ENCODE results near the gene DLG4.

DLG4 gene

DNA sequence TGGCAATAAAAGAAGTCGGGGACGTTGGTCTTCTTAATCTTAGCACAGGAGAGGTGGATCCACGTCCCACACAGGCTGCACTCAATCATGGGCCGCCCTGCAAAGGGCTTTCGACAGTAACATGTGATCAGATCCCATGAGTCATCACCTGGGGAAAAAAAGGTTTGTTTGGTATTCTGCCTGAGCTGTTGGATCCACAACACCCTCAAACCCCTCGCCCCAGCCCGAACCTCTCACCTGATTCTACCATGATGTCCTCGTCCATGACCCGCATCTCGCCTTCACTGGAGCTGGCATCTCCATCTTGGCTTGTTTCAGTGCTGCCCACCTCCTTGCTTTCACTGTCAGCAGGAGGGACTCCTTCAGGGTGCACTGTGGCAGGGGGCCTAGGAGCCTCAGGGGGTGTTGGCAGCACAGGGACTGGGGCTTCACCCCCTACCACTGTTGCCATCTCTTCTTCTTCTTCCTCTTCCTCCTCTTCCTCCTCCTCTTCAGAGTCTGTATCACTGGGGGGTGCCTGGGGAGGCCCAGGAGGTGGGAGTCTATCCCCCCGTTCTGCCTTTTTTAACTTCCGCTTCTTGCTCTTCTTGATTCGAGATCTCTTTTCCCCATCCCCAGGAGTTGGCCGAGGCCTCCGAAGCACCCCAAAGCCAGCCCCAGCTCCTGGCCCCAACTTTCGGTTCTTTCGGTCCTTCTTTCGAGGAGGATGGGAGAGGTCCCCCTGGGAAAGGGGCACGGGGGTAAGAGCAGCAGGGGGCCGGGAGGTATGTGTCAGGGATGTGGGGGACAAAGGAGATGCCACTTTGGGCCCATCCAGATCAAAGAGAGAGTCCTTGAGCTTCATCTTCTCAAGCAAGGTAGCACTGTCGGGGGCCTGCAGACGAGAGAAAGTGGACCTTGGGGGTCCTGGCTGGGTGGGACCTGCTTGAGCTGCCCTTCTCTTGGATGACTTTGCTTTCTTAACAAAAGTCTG lies 16.3 kb upstream of the DLG4 start:
- intact Hi-C loops (cut with DNase I): no loop called here
- peak in 3 of 10 donors; percentile 60 to 78 (median 62) for DNase-seq

DNA sequence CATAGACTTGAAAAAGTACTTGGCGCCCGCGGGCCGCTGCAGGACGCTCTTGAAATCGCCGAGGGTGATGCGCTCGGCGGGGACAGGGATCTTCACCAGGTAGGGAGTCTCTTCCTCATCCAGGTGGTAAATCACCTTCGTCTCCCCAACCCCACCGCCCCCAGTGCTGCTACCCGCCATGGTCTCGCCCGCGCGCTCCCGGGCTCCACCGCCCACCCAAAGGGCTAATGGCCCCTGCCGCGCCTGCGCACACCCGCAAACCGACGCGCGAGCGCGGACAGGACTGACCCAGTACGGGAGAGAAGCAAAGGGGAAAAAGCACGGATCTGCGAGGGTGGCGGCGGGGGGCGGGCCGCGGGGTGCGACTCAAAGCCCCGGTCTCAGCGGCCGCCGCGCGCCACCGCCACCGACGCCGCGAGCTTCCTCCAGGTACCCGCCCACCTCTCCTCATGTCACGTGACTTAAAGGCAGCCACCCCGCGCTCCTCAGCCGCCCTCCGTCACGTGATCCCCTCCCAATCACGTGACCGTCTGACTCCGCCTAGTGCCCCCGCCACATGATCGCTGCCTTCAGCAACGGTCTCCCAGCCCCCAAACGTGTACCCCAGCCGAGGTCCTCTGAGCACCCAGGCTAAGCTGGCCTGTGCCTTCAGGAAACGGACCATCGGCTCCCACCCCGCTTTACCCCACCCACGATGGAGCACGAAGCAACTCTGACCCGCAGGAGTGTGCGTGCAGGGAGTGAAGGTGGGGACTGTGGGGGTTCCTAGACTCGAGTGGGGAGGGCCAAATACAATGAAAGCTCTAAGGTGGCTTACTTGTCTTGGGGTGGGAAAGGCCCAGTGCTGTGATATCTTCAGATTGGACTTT lies 14.7 kb upstream of the DLG4 start, which contains the start of gene DVL2:
Gene DVL2, minus strand, starts transcription at position 435 of the 869 bp plus-strand sequence. Its CDS starts 255 bp downstream, at position 180.
- peak; percentile 94 to 99 (median 96) for DNase-seq
- intact Hi-C loops (cut with DNase I): no loop called here

DNA sequence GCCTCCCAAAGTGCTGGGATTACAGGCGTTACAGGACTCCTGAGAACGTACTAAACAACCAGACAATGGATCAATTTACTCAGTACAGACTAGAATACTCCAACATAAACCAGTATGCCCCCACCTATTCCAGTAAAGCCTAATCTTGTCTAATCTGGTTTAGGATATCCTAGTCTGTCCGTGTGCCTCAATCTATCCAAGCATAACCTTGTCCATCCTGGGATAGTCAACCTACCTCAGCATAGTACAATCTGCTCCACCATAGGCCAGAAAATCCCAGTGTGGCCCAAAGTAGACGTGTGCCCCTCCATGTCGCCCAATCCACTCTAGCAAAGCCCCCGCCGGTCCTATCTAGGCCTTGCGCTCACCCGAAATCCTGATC lies 14.1 kb upstream of the DLG4 start:
- peak in 1 of 10 donors; percentile 9 for DNase-seq
- intact Hi-C loops (cut with DNase I): no loop called here

DNA sequence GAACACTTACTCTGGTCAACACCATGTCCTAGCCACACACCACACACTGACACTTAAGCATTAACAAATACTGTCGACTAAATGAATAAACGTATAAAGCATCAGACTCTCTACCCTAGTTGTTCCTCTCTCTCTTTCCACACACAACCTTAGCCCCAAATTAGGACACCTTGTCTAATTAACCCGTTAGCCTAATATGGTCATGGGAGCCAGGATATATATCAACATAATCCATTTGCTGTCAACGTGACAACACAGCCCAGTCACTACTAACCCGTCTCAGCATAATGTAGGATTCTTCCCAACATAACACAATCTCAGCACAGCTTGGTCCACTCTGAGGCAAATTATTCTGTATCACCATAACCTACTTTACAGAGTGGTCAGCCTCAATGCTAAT lies 12.5 kb upstream of the DLG4 start:
- intact Hi-C loops (cut with DNase I): no loop called here
- no peak for DNase-seq

DNA sequence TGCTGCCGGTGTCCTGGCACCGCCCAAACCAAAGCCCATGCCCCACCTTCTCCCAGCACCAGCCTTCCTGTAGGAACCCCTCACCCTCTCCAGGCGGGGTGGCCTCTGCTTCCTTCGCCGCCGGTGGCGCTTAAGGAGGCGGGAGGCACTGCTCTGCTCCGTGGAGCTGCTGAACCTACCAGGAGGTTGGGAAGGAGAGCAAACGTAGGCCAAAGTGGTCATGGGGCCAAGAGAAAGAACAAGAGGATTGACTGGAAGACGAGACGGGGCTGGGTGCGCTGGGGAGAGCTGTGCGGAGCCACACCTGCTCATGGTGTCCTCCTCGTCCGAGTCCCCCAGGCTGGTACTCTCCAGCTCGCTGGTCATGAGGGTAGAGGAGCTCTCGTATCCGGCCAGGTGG lies 9.9 kb upstream of the DLG4 start:
- DNase-seq: peak in 2 of 10 donors; percentile 6 to 70
- intact Hi-C loops (cut with DNase I): no loop called here

DNA sequence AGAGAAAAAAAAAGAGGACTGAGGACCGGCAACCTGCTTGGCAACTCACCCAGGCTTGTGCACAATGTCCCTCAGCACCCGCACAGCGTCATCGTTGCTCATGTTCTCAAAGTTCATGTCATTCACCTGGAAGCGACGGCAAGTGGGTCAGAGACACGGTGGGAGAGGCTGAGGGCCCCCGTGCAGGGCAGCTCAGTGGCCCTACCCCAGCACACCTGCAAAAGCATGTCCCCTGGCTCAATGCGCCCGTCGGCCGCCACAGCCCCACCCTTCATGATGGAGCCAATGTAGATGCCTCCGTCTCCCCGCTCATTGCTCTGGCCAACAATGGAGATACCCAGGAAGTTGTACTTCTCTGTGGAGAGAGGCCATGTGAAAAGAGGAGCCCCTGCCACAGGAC lies 9.3 kb upstream of the DLG4 start:
- DNase-seq: peak in 1 of 10 donors; percentile 52
- intact Hi-C loops (cut with DNase I): no loop called here

DNA sequence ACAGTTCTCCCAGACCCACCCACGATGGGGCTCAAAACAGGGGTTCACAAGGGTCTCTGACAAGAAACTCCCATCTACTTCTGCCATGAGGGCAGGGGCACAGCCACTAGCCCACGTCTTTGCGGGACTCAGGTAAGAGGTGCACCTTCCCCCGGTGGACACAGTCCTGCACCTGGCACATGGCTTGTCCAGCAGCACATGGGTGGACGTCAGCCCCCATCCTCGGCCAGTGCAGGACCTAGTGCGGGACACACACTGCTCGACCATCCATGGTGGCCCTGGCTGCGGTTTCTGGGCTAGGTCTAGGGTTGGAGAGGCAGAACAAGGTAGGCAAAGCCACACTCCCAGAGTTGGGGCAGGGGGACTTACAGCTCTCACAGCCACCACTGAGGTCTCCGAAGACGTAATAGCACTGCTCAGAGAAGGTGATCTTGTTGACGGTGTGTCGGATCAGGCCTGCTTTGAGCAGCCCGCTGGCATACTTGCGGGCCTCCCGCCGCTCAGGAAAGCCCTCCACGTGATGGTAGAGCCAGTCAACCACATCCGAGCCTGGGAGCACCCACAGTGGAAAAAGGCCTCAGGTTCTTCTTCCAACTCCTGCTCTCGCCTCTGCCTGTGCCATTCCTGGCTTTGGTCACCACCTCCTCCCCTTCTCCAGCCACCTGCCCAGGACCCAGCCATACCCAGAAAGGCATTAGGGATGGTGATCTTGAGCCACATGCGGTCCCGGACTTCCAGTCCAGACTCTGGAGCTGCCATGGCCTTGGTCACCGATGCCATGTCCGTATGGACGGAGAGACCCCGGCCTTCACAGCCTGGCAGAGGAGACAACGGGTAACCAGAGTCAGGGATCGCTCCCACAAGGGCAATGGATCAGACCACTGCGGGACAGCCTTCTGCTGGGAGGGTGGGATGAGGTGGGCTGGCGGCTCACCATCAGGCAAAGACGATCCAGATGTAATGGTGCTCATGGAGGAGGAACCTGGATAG lies 7.4 kb upstream of the DLG4 start:
- intact Hi-C loops (cut with DNase I): no loop called here
- DNase-seq: peak in 1 of 10 donors; percentile 84

DNA sequence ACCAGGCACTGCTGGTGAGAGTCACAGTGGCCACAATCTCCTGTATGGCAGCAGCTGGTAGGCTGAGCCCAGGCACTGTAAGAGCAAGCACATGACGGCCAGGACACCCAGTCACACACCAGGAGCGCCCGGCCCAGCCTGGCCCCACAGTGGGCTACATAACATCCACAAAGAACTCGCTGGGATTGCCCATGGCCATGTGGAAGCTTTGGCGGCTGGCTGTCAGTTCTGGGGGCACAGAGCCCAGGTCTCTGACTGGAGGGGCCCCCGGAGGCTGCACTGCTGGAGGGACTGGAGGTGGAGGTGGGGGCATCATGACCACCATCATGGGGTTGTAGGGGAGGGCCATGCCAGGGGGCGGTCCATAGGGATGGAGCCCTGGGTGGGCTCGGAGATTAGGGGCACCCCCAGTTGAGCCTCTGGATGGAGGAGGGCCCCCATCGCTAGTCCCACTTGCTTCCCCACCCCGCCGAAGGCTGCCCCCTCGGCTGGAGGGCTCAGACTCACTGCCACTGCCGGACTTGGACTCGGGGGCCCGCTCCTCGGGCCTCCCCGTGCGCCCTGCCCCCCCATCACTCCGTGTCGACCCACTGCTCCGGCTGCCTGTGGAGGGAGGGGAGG lies 6.2 kb upstream of the DLG4 start:
- peak in 1 of 10 donors; percentile 77 for DNase-seq
- intact Hi-C loops (cut with DNase I): no loop called here

DNA sequence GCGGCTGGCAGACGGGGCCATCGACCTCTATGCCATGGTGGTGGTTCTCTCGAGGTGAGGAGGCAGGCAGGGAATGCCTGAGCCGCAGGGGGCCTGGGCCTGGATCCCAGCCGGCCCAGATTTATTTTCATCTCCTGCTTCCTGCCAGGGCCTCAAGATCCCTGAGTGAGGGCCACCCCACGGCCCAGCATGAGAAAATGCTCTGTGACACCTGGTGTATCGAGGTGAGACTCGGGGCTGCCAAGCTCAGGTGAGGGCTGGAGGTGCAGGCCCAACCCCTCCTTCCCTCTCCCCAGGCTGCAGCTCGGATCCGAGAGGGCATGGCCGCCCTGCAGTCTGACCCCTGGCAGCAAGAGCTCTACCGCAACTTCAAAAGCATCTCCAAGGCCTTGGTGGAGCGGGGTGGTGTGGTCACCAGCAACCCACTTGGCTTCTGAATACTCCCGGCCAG lies 5.0 kb upstream of the DLG4 start:
- DNase-seq: peak in 3 of 10 donors; percentile 22 to 72 (median 70)
- intact Hi-C loops (cut with DNase I): no loop called here

DNA sequence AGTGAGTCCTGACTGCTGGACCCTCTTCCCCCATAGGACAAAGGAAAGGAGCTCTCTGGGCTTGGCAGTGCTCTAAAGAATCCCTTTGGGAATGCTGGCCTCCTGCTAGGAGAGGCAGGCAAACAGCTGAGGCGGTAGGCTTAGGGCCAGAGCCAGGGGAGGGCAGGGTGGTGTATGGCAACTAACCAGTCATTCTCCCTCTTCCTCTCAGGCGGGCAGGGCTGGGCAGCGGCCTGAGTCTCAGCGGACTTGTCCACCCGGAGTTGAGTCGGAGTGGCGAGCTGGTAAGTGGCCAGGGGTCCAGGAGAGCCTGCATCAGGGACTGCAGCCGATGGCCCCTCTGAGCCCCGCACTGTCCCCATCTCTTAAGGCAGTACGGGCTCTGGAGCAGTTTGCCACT lies 4.5 kb upstream of the DLG4 start:
- intact Hi-C loops (cut with DNase I): no loop called here
- DNase-seq: peak in 3 of 10 donors; percentile 24 to 80 (median 79)

DNA sequence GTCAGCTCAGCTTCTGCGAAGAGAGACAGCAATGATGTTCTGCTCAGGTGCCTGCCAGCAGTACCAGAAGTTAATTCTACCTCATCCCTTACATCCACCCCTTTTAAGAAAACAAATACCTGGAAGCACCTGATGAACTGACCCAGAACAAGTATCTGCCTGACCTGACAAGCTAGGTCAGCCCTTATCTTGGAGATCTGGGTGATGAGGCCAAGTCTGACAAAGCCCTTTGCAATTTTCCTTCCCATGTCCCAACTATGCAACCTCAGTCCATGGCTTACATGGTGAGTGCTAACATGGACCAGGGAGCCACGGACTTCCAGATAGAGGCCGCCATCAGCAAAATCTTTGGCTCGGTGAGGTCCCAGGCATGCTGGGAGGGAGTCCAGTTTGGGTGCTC lies 3.7 kb upstream of the DLG4 start:
- intact Hi-C loops (cut with DNase I): no loop called here
- no peak for DNase-seq

DNA sequence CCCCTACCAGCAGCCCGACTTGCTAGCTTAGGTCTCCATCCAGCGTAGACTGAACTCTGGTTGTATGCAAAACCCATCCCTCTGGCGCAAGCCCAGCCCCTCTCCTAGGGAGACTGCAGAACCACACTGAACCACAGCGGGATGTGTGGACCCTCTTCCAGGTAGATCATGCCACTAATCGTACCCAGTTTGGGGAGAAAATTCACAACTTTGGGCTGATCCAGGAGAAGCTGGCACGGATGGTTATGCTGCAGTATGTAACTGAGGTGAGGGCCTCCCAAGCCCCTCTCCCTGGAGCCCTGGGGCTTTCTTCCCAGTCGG lies 3.3 kb upstream of the DLG4 start:
- intact Hi-C loops (cut with DNase I): no loop called here

DNA sequence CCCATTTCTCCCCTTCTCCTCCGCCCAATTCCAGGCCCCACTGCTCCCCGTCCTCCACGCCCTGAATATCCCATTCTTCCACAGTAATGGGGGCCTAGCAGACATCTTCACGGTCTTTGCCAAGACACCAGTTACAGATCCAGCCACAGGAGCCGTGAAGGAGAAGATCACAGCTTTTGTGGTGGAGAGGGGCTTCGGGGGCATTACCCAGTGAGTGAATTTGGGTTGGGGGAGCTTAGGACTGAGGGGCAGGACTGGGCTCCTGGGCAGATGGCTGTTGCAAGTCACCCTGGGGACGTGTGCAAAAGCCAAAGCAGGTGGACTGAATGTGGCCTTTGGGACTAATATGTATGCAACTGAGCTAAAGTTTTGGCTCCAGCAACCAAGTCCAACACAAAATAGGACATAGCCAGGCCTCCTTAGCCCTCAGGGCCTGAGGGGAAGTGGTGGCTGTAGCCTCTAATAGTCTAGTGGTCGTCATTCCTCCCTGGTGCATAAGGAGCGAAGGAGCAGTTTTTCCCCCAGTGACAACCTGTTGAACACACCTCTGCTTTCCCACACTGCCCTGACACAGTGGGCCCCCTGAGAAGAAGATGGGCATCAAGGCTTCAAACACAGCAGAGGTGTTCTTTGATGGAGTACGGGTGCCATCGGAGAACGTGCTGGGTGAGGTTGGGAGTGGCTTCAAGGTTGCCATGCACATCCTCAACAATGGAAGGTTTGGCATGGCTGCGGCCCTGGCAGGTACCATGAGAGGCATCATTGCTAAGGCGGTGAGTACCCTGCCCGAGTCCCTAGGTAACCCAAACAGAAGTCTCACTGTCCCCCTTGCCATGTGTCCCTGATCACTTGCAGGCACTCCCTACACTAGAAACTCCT lies 2.7 kb upstream of the DLG4 start:
- intact Hi-C loops (cut with DNase I): no loop called here
- peak in 2 of 10 donors; percentile 20 to 70 for DNase-seq

More for the DNA sequence above, 3.3 kb upstream of the DLG4 start:
- peak in 1 of 10 donors; percentile 24 for DNase-seq

DNA sequence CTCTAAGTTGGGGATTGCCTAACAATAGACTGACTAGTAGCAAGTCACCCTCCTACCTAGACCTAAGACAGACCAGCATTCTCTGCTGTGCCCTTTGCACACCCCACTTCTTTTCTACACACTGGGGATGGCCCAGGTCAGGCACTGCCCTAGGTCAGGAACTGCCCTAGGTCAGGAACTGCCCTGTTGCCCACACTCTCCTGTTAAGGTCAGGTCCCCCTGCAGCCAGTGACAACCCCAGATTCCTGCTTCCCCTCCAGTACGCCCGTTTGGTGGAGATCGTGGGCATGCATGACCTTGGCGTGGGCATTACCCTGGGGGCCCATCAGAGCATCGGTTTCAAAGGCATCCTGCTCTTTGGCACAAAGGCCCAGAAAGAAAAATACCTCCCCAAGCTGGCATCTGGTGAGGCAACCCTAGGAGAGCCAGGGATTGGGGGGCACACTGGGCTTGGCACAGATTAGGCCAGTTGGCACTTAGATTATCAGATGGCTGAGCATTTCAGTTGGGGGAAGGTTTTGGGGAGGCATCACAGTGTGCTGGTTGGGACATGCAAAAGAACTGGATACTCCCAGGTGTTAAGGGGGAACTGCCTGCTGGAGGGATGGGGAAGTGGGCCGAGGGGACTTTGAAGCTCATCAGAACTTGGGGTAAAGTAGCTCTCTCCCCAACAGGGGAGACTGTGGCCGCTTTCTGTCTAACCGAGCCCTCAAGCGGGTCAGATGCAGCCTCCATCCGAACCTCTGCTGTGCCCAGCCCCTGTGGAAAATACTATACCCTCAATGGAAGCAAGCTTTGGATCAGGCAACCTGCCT lies 1.8 kb upstream of the DLG4 start:
- intact Hi-C loops (cut with DNase I): no loop called here
- DNase-seq: peak in 2 of 10 donors; percentile 16 to 64

DNA sequence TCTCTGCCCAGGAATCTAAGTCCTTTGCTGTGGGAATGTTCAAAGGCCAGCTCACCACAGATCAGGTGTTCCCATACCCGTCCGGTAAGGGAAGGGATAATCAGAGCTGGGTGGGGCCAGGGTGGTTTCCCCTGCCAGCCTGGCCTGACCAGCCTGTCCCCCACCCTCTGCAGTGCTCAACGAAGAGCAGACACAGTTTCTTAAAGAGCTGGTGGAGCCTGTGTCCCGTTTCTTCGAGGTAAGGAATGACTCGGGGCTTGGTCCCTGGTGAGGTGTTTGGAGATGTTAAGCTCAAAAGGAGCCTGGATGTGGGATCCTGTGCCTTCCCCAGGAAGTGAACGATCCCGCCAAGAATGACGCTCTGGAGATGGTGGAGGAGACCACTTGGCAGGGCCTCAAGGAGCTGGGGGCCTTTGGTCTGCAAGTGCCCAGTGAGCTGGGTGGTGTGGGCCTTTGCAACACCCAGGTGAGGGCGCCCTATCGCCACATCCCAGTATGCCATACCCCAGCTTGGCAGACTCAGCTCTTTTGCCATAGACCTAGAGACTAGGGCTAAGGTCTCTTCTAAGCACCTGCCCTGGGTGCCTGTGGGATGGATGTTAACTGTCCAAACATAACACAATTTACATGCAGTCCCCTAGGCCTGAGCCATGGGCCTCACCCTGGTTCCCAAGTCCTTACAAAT lies 1.1 kb upstream of the DLG4 start:
- DNase-seq: peak in 4 of 10 donors; percentile 43 to 93 (median 58)

DNA sequence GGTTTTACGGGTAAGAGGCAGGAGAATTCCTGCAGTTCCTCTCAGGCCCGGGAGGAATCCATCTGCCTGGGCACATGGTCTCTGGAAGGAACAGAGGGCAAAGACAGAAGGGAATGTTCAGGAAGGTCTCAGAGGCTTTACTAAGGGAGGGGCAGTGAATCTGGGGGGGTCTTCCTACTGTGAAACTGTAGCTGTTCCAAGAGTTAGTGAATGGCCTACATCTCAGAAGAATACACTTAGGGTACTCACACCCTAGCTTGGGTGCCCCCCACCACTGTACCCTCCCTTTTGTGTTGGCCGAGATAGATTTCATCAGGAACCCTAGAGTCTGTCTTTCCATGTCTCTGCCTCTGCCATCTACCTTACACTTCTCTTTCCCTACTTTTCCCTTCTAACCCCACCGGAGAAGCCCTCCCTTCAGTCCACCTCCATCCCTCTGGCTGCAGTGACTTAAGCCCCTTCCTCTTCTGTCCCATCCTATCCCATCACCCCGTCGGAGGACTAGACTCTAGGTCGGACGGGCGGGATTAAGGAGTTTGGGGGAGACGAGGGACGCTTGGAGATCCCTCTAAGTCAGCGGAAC lies 316 bp downstream of the DLG4 start:
- DNase-seq: peak in 1 of 10 donors; percentile 0

More for the DNA sequence above, 1.1 kb upstream of the DLG4 start:
- intact Hi-C loops (cut with DNase I): no loop called here

DNA sequence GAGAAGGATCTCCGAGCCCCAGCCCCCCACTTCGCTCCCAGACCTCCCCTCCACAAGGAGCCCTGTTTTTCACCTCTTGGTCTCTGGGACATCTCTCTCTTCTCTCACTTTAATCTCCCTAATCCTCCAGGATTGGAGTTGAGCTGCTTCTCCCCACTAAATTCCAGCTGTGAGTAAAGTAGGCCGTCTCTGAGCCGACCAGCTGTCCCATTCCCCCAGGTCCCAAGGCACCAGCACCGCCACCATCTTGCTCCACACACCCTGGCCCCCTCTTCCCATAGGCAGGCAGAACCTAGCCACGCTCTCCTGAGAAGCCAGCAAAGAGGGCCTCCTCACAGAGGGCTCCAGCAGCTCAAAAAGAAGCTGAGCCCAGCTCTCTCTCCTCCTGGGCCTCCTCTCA lies 878 bp downstream of the DLG4 start:
- peak in 1 of 10 donors; percentile 13 for DNase-seq
- intact Hi-C loops (cut with DNase I): no loop called here

More for the DNA sequence above, 316 bp downstream of the DLG4 start:
- intact Hi-C loops (cut with DNase I): no loop called here

All from posterior cingulate gyrus (tissue), 11 donors.